ENCODE data around the gene ADGRG7. TPM values are rescaled to one million over a fixed set of nuclear protein-coding genes. Genes with fewer than 3 reads are reported as not detected.

Gene ADGRG7
- total and polyA plus RNA-seq, 2 of the 13 experiments (the other 11 are each of a cell fraction or from before 2014, with no cell fraction given), result not detected

DNA sequence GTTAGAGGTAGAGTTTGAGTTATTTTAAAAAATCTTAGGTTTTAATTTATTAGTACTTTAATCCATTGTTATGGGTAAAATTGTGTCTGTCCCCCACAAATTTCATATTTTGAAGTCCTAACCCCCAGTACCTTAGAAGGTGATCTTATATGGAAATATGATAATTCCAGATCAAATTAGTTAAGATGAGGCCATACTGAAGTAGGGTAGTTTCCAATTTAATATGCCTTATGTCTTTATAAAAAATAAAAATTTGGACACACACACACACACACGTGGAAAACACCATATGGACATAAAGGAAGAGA is 18.6 kb upstream of the ADGRG7 start (continued):
- TF ChIP-seq, protein P1, sequence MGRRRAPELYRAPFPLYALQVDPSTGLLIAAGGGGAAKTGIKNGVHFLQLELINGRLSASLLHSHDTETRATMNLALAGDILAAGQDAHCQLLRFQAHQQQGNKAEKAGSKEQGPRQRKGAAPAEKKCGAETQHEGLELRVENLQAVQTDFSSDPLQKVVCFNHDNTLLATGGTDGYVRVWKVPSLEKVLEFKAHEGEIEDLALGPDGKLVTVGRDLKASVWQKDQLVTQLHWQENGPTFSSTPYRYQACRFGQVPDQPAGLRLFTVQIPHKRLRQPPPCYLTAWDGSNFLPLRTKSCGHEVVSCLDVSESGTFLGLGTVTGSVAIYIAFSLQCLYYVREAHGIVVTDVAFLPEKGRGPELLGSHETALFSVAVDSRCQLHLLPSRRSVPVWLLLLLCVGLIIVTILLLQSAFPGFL (CRISPR knock-in tag; IDR thresholded peaks at IDR 0.05), result no peak
- TF ChIP-seq ELF3 (CRISPR knock-in tag; IDR thresholded peaks at IDR 0.05), result no peak

DNA sequence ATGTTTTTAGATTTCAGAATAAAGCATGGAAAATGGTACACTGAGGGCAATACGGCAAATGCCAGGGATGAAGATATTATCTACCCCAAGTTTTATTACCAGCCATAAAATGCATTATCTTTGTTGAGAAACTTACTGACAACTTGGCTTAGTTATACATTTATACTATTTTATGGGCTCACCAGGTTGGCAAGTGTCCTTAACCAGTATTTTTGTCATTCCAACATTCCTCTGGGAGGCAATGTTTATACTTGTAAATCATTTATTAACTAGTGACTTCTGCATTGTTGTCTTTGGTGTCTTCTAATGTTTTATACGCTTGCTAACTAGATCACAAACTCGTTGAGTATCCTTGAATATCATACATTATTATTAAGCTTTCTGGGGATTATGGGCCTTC is 18.0 kb upstream of the ADGRG7 start:
- ChIA-PET POLR2A (no interaction called here), CTCF (ENCODE audit: low intra/inter-chr PET ratio, low total read pairs) (interaction anchor here (1.5 to 3.3 kb wide), 2 partner anchors 128 to 275 kb away, joined by 9 to 28 read pairs; no protein-coding TSS in a partner anchor)
- no peak overlapping the region for H3K4me3 ChIP-seq (replicated peaks in 1 of 3; ENCODE audit: insufficient read depth in 1 of 3, low read depth in 2 of 3, low read length in 3 of 3)
- no peak overlapping the region for H3K9ac ChIP-seq (ENCODE audit: insufficient read depth, low read depth, low read length)
- no peak overlapping the region for H2AFZ ChIP-seq (ENCODE audit: low read length)
- in situ Hi-C loops (cut with HindIII; ENCODE audit: extremely low pct_ligation_motif_present, low pct_unique_long_range_greater_than_20kb), result loop anchor here (5.0 to 25.0 kb wide), 3 partner anchors 129 to 754 kb away; no protein-coding TSS in a partner anchor
- no peak overlapping the region for H3K4me2 ChIP-seq (ENCODE audit: low read depth, low read length)
- peaks cover 0 to 1% of the 10 kb centered on the region in 2 experiments; a peak in 1 of 5 replicates for H3K27me3 ChIP-seq (ENCODE audit: control insufficient read depth in 1 of 2, insufficient read depth in 2 of 2, low read length in 2 of 2)
- no peaks in the 10 kb centered on the region for H3K9me3 ChIP-seq (ENCODE audit: low read length)
- no peak overlapping the region for H3K27ac ChIP-seq (ENCODE audit: extremely low read length, insufficient read depth, low read length)
- ATAC-seq, result no peak
- no peak for DNase-seq (ENCODE audit: low spot score)
- no peaks in the 10 kb centered on the region for H3K36me3 ChIP-seq (replicated peaks in 1 of 2; ENCODE audit: control insufficient read depth in 1 of 2, insufficient read depth in 2 of 2, low read length in 2 of 2)
- BruUV-seq (replicated peaks), result no TSS peak
- no peak for FAIRE-seq
- H3K4me1 ChIP-seq (ENCODE audit: insufficient read depth, low read length), result peaks cover 15% of the 10 kb centered on the region
- TF ChIP-seq RFXAP (CRISPR knock-in tag; IDR thresholded peaks at IDR 0.05; ENCODE audit: borderline replicate concordance) (no peak), ZFYVE20 (CRISPR knock-in tag; IDR thresholded peaks at IDR 0.05; ENCODE audit: borderline replicate concordance, low read depth) (no peak), ZSCAN30 (CRISPR knock-in tag; IDR thresholded peaks at IDR 0.05) (no peak), EP300 (IDR thresholded peaks at IDR 0.05; ENCODE audit: low read depth in 2 of 2, low read length in 2 of 2) (no peak), EP300 (CRISPR knock-in tag; IDR thresholded peaks at IDR 0.05; ENCODE audit: borderline replicate concordance) (no peak), ZKSCAN8 (CRISPR knock-in tag; IDR thresholded peaks at IDR 0.05; ENCODE audit: borderline replicate concordance) (no peak), NFE2L1 (CRISPR knock-in tag; IDR thresholded peaks at IDR 0.05; ENCODE audit: borderline replicate concordance) (no peak), ZNF317 (CRISPR knock-in tag; IDR thresholded peaks at IDR 0.05) (no peak), ZNF556 (CRISPR knock-in tag; IDR thresholded peaks at IDR 0.05; ENCODE audit: borderline replicate concordance) (no peak), TEAD3 (CRISPR knock-in tag; optimal IDR thresholded peaks at IDR 0.05; ENCODE audit: borderline replicate concordance) (no peak), AHR (CRISPR knock-in tag; IDR thresholded peaks at IDR 0.05) (no peak)
- TF ChIP-seq, protein P2, sequence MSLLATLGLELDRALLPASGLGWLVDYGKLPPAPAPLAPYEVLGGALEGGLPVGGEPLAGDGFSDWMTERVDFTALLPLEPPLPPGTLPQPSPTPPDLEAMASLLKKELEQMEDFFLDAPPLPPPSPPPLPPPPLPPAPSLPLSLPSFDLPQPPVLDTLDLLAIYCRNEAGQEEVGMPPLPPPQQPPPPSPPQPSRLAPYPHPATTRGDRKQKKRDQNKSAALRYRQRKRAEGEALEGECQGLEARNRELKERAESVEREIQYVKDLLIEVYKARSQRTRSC (CRISPR knock-in tag; IDR thresholded peaks at IDR 0.05; ENCODE audit: low read depth), result no peak
- TF ChIP-seq, protein P3, sequence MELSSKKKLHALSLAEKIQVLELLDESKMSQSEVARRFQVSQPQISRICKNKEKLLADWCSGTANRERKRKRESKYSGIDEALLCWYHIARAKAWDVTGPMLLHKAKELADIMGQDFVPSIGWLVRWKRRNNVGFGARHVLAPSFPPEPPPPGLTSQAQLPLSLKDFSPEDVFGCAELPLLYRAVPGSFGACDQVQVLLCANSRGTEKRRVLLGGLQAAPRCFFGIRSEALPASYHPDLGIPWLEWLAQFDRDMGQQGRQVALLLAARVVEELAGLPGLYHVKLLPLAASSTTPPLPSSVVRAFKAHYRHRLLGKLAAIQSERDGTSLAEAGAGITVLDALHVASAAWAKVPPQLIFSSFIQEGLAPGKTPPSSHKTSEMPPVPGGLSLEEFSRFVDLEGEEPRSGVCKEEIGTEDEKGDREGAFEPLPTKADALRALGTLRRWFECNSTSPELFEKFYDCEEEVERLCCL (CRISPR knock-in tag; IDR thresholded peaks at IDR 0.05; ENCODE audit: borderline replicate concordance), result no peak
- WGBS (ENCODE audit: low lambda C conversion rate), result 12% methylated on average over 3 of the region's 3 CpGs
- no peaks in the 10 kb centered on the region for H4K20me1 ChIP-seq (ENCODE audit: insufficient read depth, low read length)
- no peaks in the 10 kb centered on the region for H3K79me2 ChIP-seq (ENCODE audit: insufficient read depth, low read length)
- intact Hi-C loops (cut with micrococcal nuclease; ENCODE audit: unreplicated experiment), result loop anchor here (5.0 kb wide), 1 partner anchor 759 kb away; no protein-coding TSS in a partner anchor
